ENCODE measurements around the gene CDH23. TPM values are rescaled to one million over a fixed set of nuclear protein-coding genes. Genes with fewer than 3 reads are reported as not detected.

The CDH23 gene
- total RNA-seq, 3 donors from 2014 or later: 1.8 to 3.6 (median 3.0) TPM

- Histone ChIP-seq H3K4me3 (no peak overlapping the region), H3K4me1 (ENCODE audit: low read depth) (no peaks in the 10 kb centered on the region), H3K9me3 (no peaks in the 10 kb centered on the region), H3K36me3 (ENCODE audit: low read depth) (no peaks in the 10 kb centered on the region)
- ATAC-seq (no peak), DNase-seq (no peak)
- no peak for TF ChIP-seq CTCF (IDR thresholded peaks at IDR 0.05)
- intact Hi-C loops (cut with DNase I, micrococcal nuclease): no loop called here
Measured at GRCh38 chr10:71688256-71688655, 291.5 kb downstream of the CDH23 start.

- Histone ChIP-seq H3K4me3 (no peak overlapping the region), H3K36me3 (ENCODE audit: low read depth) (no peaks in the 10 kb centered on the region), H3K9me3 (no peaks in the 10 kb centered on the region), H3K4me1 (ENCODE audit: low read depth) (no peaks in the 10 kb centered on the region)
- ATAC-seq (no peak), DNase-seq (no peak)
- TF ChIP-seq CTCF (IDR thresholded peaks at IDR 0.05): no peak
- intact Hi-C loops (cut with DNase I, micrococcal nuclease): loop anchor here in 1 of 2 donors (10.0 kb wide), 1 partner anchor 305 kb away; no protein-coding TSS in a partner anchor
Measured at GRCh38 chr10:71690094-71690720, 293.5 kb downstream of the CDH23 start.

GRCh38 chr10:71691405-71691804 lies 294.7 kb downstream of the CDH23 start:
- H3K36me3 ChIP-seq (ENCODE audit: low read depth): no peaks in the 10 kb centered on the region
- no peak for ATAC-seq
- intact Hi-C loops (cut with DNase I, micrococcal nuclease): loop anchor here in 1 of 2 donors (10.0 kb wide), 1 partner anchor 307 kb away; no protein-coding TSS in a partner anchor
- H3K4me3 ChIP-seq: no peak overlapping the region
- H3K9me3 ChIP-seq: no peaks in the 10 kb centered on the region
- TF ChIP-seq CTCF (IDR thresholded peaks at IDR 0.05): no peak
- no peak for DNase-seq
- H3K4me1 ChIP-seq (ENCODE audit: low read depth): no peaks in the 10 kb centered on the region

GRCh38 chr10:71692598-71693306 lies 296.0 kb downstream of the CDH23 start:
- H3K4me1 ChIP-seq (ENCODE audit: low read depth): no peaks in the 10 kb centered on the region
- no peak for ATAC-seq
- H3K9me3 ChIP-seq: no peaks in the 10 kb centered on the region
- TF ChIP-seq CTCF (IDR thresholded peaks at IDR 0.05): no peak
- H3K4me3 ChIP-seq: no peak overlapping the region
- H3K36me3 ChIP-seq (ENCODE audit: low read depth): no peaks in the 10 kb centered on the region
- intact Hi-C loops (cut with DNase I, micrococcal nuclease): loop anchor here in 1 of 2 donors (10.0 kb wide), 1 partner anchor 308 kb away; no protein-coding TSS in a partner anchor
- DNase-seq: no peak

GRCh38 chr10:71693377-71693776 lies 296.7 kb downstream of the CDH23 start:
- Histone ChIP-seq H3K4me1 (ENCODE audit: low read depth) (no peaks in the 10 kb centered on the region), H3K4me3 (no peak overlapping the region), H3K36me3 (ENCODE audit: low read depth) (no peaks in the 10 kb centered on the region), H3K9me3 (no peaks in the 10 kb centered on the region)
- DNase-seq (no peak), ATAC-seq (no peak)
- intact Hi-C loops (cut with DNase I, micrococcal nuclease): loop anchor here in 1 of 2 donors (10.0 kb wide), 1 partner anchor 309 kb away; no protein-coding TSS in a partner anchor
- no peak for TF ChIP-seq CTCF (IDR thresholded peaks at IDR 0.05)
